ENCODE results near the gene DOCK10.

DNA sequence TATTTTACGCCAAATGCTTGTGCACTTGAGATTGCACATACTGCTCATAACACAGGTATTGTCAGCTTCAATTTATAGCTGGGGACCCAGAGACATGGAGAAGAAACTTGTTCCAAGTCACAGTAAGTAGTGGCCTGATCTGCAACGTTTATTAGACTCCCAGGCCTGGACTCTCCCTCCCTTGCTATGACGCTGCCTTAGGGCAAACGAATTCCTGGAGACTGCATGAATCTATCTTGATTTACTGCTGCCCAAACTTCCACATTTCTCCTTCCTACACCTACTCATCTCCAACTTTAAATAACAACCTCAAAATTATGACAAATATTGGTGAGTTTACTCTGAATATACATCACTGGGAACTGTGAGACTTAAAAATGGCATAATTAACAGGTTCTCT lies 181.0 kb downstream of the DOCK10 start:
- no peak for TF ChIP-seq POLR2A (IDR thresholded peaks at IDR 0.05; ENCODE audit: low read length)
- no peak for TF ChIP-seq GATA1 (IDR thresholded peaks at IDR 0.05; ENCODE audit: low read depth, low read length)

All from erythroblast (primary cell).